HG02885 (cell line): ENCODE results near the gene FARP2.
"Not testable (repeated sequence)": the region's sequence is repeated elsewhere in the genome, so short reads cannot be mapped to it uniquely, and the experiment has no call there.

Experiments
- ATAC-seq: cut with Tn5 transposase; IDR thresholded peaks from one replicate; pipeline ENCODE4 v1.9.1; 2021; ENCODE audit warnings: mild to moderate bottlenecking; ENCODE audit not compliant: unreplicated experiment, poor library complexity

FARP2 gene

GRCh38 chr2:241500016-241500415 is 143.9 kb downstream of the FARP2 start:
- ATAC-seq = no peak

- no peak for ATAC-seq
These were observed 144.4 kb downstream of the FARP2 start for GRCh38 chr2:241500431-241500975.

- ATAC-seq = no peak
These were observed 145.0 kb downstream of the FARP2 start for GRCh38 chr2:241501099-241501541.

- ATAC-seq = no peak
These were observed 145.5 kb downstream of the FARP2 start for GRCh38 chr2:241501551-241501950.

GRCh38 chr2:241502281-241502680 is 146.2 kb downstream of the FARP2 start:
- no peak for ATAC-seq

GRCh38 chr2:241503776-241504392 is 147.8 kb downstream of the FARP2 start:
- no peak for ATAC-seq

GRCh38 chr2:241505086-241505780 is 149.1 kb downstream of the FARP2 start:
- no peak for ATAC-seq

GRCh38 chr2:241505781-241506201 is 149.7 kb downstream of the FARP2 start:
- ATAC-seq = no peak

GRCh38 chr2:241506317-241506716 is 150.2 kb downstream of the FARP2 start:
- ATAC-seq = not testable (repeated sequence)

- ATAC-seq = no peak
These were observed 150.8 kb downstream of the FARP2 start for GRCh38 chr2:241506793-241507429.

GRCh38 chr2:241507430-241508239 is 151.6 kb downstream of the FARP2 start:
- no peak for ATAC-seq

GRCh38 chr2:241508240-241509154 is 152.4 kb downstream of the FARP2 start, which contains the start of gene STK25:
Gene STK25, minus strand, starts transcription at chr2:241508584. Its CDS starts 549 bp downstream, at chr2:241508035.
- ATAC-seq = peak; percentile 92

- ATAC-seq = no peak
These were observed 153.2 kb downstream of the FARP2 start for GRCh38 chr2:241509155-241509784.

- no peak for ATAC-seq
These were observed 155.1 kb downstream of the FARP2 start for GRCh38 chr2:241511091-241511741.

- no peak for ATAC-seq
These were observed 158.5 kb downstream of the FARP2 start for GRCh38 chr2:241514553-241514952.

- ATAC-seq = peak; percentile 49
These were observed 159.1 kb downstream of the FARP2 start for GRCh38 chr2:241514986-241515737.

- ATAC-seq = no peak
These were observed 160.5 kb downstream of the FARP2 start for GRCh38 chr2:241516520-241516965.
